Neural cell (in vitro differentiated cells): Measurements from ENCODE around the gene WIPF3. TPM values are rescaled to one million over a fixed set of nuclear protein-coding genes. Genes with fewer than 3 reads are reported as not detected.

Experiments used
- H2AFZ ChIP-seq: fragments of 200-600, 300-800 bp; sonication (generic), shearing (Covaris generic); 2 replicates; pipeline ENCODE4 v1.6.0; 2014; ENCODE audit warnings: low read depth, mild to moderate bottlenecking, antibody characterized with exemption, low read length, moderate library complexity
- H3F3A ChIP-seq: fragments of 200-600 bp; shearing (Covaris generic); 2 replicates; pipeline ENCODE4 v1.6.1; 2016; ENCODE audit warnings: mild to moderate bottlenecking, moderate library complexity, mixed read lengths, antibody characterized with exemption, low read length; ENCODE audit not compliant: insufficient read depth, poor library complexity, severe bottlenecking
- H3K27ac ChIP-seq: fragments of 200-600, 300-800 bp; sonication (generic), shearing (Covaris generic); 2 replicates; pipeline ENCODE4 v1.5.1; 2014; ENCODE audit warnings: mild to moderate bottlenecking, low read length, moderate library complexity
- H3K27me3 ChIP-seq: fragments of 300-800, 200-600 bp; sonication (generic), shearing (Covaris generic); 2 replicates; pipeline ENCODE4 v1.6.0; 2014; ENCODE audit warnings: mild to moderate bottlenecking, low read depth, low read length, moderate library complexity; ENCODE audit not compliant: insufficient read depth
- H3K36me3 ChIP-seq: fragments of 300-800, 200-600 bp; sonication (generic), shearing (Covaris generic); 2 replicates; pipeline ENCODE4 v1.5.1; 2014; ENCODE audit warnings: mild to moderate bottlenecking, antibody characterized with exemption, low read length, moderate library complexity; ENCODE audit not compliant: insufficient read depth
- H3K4me2 ChIP-seq: fragments of 300-800, 200-600 bp; sonication (generic), shearing (Covaris generic); 2 replicates; pipeline ENCODE4 v1.6.0; 2014; ENCODE audit warnings: mild to moderate bottlenecking, low read length
- H3K4me3 ChIP-seq: fragments of 300-800, 200-600 bp; sonication (generic), shearing (Covaris generic); 2 replicates; pipeline ENCODE4 v1.5.1; 2014; ENCODE audit warnings: mild to moderate bottlenecking, low read length, moderate library complexity
- H3K79me2 ChIP-seq: fragments of 200-600 bp; shearing (Covaris generic); replicated peaks from 2 replicates; pipeline ENCODE4 v1.6.0; 2014; ENCODE audit warnings: mild to moderate bottlenecking, low read length, moderate library complexity; ENCODE audit not compliant: insufficient read depth
- H3K9ac ChIP-seq: fragments of 300-800, 200-600 bp; sonication (generic), shearing (Covaris generic); 2 replicates; pipeline ENCODE4 v1.6.1; 2016; ENCODE audit warnings: mild to moderate bottlenecking, low read length, mixed read lengths
- H3K9me2 ChIP-seq: fragments of 200-600 bp; shearing (Covaris generic); 2 replicates; pipeline ENCODE4 v1.6.1; 2016; ENCODE audit warnings: mild to moderate bottlenecking, low read length, mixed read lengths; ENCODE audit not compliant: insufficient read depth
- H3K9me3 ChIP-seq: fragments of 200-600, 300-800 bp; sonication (generic), shearing (Covaris generic); 2 replicates; pipeline ENCODE4 v1.6.1; 2016; ENCODE audit warnings: mild to moderate bottlenecking, mixed run types, low read length, moderate library complexity, mixed read lengths
- H4K20me1 ChIP-seq: fragments of 200-600 bp; shearing (Covaris generic); 2 replicates; pipeline ENCODE4 v1.6.1; 2016; ENCODE audit warnings: mild to moderate bottlenecking, mixed run types; ENCODE audit not compliant: insufficient read depth
- EP300 ChIP-seq: fragments of 450-650 bp; conservative IDR thresholded peaks from 2 replicates; pipeline ENCODE4 v1.6.1; 2014; ENCODE audit warnings: antibody characterized with exemption, mild to moderate bottlenecking, moderate library complexity; ENCODE audit not compliant: poor library complexity, severe bottlenecking
- EZH2 ChIP-seq: fragments of 200-600, 300-800 bp; shearing (Covaris generic), sonication (generic); IDR thresholded peaks from 2 replicates; pipeline ENCODE4 v1.6.1; 2014; ENCODE audit warnings: antibody characterized with exemption, low read length, borderline replicate concordance, mild to moderate bottlenecking; ENCODE audit not compliant: insufficient read depth, poor library complexity, severe bottlenecking
- MXI1 ChIP-seq: fragments of 450-650 bp; conservative IDR thresholded peaks from 2 replicates; pipeline ENCODE4 v1.6.1; 2014; ENCODE audit warnings: antibody characterized with exemption, mild to moderate bottlenecking; ENCODE audit not compliant: poor library complexity, severe bottlenecking
- POLR2AphosphoS5 ChIP-seq: IDR thresholded peaks from 2 replicates; pipeline ENCODE4 v1.6.1; 2012
- RAD21 ChIP-seq: fragments of 450-650 bp; conservative IDR thresholded peaks from 2 replicates; pipeline ENCODE4 v1.6.1; 2014; ENCODE audit warnings: antibody characterized with exemption, mild to moderate bottlenecking, moderate library complexity
- REST ChIP-seq: IDR thresholded peaks from 2 replicates; pipeline ENCODE4 v1.6.1; 2012; ENCODE audit warnings: borderline replicate concordance
- SMC3 ChIP-seq: fragments of 450-650 bp; conservative IDR thresholded peaks from 2 replicates; pipeline ENCODE4 v1.6.1; 2014; ENCODE audit warnings: antibody characterized with exemption, mild to moderate bottlenecking, moderate library complexity; ENCODE audit not compliant: poor library complexity
- TAF1 ChIP-seq: IDR thresholded peaks from 2 replicates; pipeline ENCODE4 v1.6.1; 2012; ENCODE audit warnings: low read depth
- polyA plus RNA-seq: library from polyadenylated mRNA; depleted of rRNA; stranded (reverse); fragments of >200 nt; gene quantifications from 2 replicates; pipeline ENCODE4 v1.2.3, GENCODE V29; 2014
- TF ChIP-seq, protein P1 (sequence below): fragments of 450-650 bp; IDR thresholded peaks from 2 replicates; pipeline ENCODE4 v1.5.1; 2014; ENCODE audit warnings: antibody characterized with exemption, mild to moderate bottlenecking, moderate library complexity; ENCODE audit not compliant: poor library complexity, severe bottlenecking

The WIPF3 gene
- polyA plus RNA-seq, 1 donor from 2014 or later, result 3.8 TPM

DNA sequence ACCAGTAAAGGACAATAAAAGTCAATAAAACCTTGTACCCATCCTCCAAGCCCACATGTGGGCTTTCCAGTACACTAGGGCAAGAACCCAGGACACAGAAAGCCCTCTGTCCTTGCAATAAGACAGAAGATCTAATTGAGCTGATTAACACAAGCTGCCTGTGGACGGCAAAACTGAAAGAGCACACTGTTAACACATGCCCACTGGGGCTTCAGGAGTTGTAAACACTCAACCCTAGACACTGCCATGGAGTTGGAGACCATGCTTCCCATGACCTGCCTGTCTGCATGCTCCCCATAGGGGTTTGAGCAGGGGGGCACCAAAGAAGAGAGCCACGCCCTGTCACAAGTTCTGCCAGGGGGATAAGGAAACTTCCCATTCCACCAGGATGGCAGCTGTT, 22.6 kb upstream of the WIPF3 start:
- Histone ChIP-seq H3K79me2 (no peaks in the 10 kb centered on the region), H3K27ac (no peak overlapping the region), H3K9me3 (no peaks in the 10 kb centered on the region), H3K4me3 (no peak overlapping the region), H3K9ac (no peak overlapping the region), H4K20me1 (no peaks in the 10 kb centered on the region), H3K36me3 (no peaks in the 10 kb centered on the region), H3F3A (no peaks in the 10 kb centered on the region), H3K9me2 (no peaks in the 10 kb centered on the region), H3K4me2 (no peak overlapping the region), H3K27me3 (no peaks in the 10 kb centered on the region), H2AFZ (no peak overlapping the region)
- TF ChIP-seq MXI1 (no peak), REST (no peak), POLR2AphosphoS5 (no peak), EP300 (no peak), TAF1 (no peak), SMC3 (no peak), RAD21 (no peak), EZH2 (no peak)
- TF ChIP-seq, protein P1, sequence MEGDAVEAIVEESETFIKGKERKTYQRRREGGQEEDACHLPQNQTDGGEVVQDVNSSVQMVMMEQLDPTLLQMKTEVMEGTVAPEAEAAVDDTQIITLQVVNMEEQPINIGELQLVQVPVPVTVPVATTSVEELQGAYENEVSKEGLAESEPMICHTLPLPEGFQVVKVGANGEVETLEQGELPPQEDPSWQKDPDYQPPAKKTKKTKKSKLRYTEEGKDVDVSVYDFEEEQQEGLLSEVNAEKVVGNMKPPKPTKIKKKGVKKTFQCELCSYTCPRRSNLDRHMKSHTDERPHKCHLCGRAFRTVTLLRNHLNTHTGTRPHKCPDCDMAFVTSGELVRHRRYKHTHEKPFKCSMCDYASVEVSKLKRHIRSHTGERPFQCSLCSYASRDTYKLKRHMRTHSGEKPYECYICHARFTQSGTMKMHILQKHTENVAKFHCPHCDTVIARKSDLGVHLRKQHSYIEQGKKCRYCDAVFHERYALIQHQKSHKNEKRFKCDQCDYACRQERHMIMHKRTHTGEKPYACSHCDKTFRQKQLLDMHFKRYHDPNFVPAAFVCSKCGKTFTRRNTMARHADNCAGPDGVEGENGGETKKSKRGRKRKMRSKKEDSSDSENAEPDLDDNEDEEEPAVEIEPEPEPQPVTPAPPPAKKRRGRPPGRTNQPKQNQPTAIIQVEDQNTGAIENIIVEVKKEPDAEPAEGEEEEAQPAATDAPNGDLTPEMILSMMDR, result no peak

DNA sequence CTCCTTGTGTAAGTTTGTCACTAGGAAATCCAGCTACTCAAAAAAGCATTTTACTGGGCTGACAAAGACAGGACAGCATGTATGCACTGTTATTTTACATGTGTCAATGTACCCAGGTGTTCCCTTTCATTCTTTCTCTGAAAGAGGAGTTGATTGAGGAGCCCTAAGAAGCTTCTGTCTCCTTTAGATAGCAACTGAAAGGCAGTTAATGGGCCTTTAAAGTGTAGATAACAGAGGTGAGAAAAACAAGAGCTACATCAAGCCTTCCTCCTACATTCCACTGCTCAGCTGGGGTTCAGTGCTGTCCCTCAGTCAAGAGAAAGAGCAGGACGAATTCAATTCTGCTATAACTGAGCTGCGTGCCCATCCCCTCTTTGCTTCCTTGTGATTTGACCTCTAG, 12.8 kb upstream of the WIPF3 start:
- Histone ChIP-seq H3F3A (no peaks in the 10 kb centered on the region), H3K36me3 (no peaks in the 10 kb centered on the region), H3K9me2 (no peaks in the 10 kb centered on the region), H3K9ac (no peak overlapping the region), H3K79me2 (no peaks in the 10 kb centered on the region), H3K4me3 (no peak overlapping the region), H3K9me3 (no peaks in the 10 kb centered on the region), H3K4me2 (no peak overlapping the region), H3K27me3 (no peaks in the 10 kb centered on the region), H3K27ac (peak overlapping the region; percentile 13), H2AFZ (no peak overlapping the region), H4K20me1 (no peaks in the 10 kb centered on the region)
- TF ChIP-seq POLR2AphosphoS5 (peak; percentile 22), MXI1 (no peak), EZH2 (no peak), TAF1 (no peak), RAD21 (no peak), SMC3 (no peak), REST (no peak), EP300 (peak; percentile 71)
- TF ChIP-seq, protein P1, result no peak
